Upper lobe of left lung (tissue), 6 donors: ENCODE results near the gene RIMKLA. TPM values are rescaled to one million over a fixed set of nuclear protein-coding genes. Genes with fewer than 3 reads are reported as not detected.

Source experiments
- ATAC-seq, 2 donors: fragments of 200-7000 bp; cut with Tn5 transposase; one replicate each; pipeline ENCODE4 v1.9.1; 2022; ENCODE audit warnings: mild to moderate bottlenecking in 2 of 2, moderate library complexity in 2 of 2; ENCODE audit not compliant: low FRiP score in 2 of 2
- DNase-seq, 2 donors: peaks; one replicate each; pipeline ENCODE4 v3.0.0-alpha.2; 2019 to 2020
- H3K27ac ChIP-seq, 4 donors: fragments of 200-600 bp; sonication (generic); one replicate each; pipeline ENCODE4 v1.5.1; 2016 to 2019
- H3K27me3 ChIP-seq, 4 donors: fragments of 200-600 bp; sonication (generic); one replicate each; pipeline ENCODE4 v1.5.1; 2017 to 2019
- H3K36me3 ChIP-seq, 4 donors: fragments of 200-600 bp; sonication (generic); one replicate each; pipeline ENCODE4 v1.5.1; 2016 to 2019
- H3K4me1 ChIP-seq, 4 donors: fragments of 200-600 bp; sonication (generic); one replicate each; pipeline ENCODE4 v1.5.1; 2018 to 2019
- H3K4me3 ChIP-seq, 4 donors: fragments of 200-600 bp; sonication (generic); one replicate each; pipeline ENCODE4 v1.5.1; 2017 to 2019; ENCODE audit warnings: mild to moderate bottlenecking in 2 of 4, moderate library complexity in 1 of 4
- H3K9me3 ChIP-seq, 4 donors: fragments of 200-600 bp; sonication (generic); one replicate each; pipeline ENCODE4 v1.5.1; 2018 to 2019
- CTCF ChIP-seq, 6 experiments: fragments of 450-650 bp in 4 of 6; fragments of 200-600 bp in 2 of 6; sonication (generic) in 2 of 6; IDR thresholded peaks; one replicate each; pipeline ENCODE4 v1.5.1; 2016 to 2019; ENCODE audit warnings: antibody characterized with exemption in 6 of 6
- EP300 ChIP-seq, 4 donors: sonication (generic); formaldehyde crosslinking; IDR thresholded peaks; one replicate each; pipeline ENCODE4 v1.5.1; 2017; ENCODE audit warnings: antibody characterized with exemption in 4 of 4, control low read depth in 2 of 4
- POLR2A ChIP-seq, 4 donors: fragments of 450-650 bp; IDR thresholded peaks; one replicate each; pipeline ENCODE4 v1.5.1; 2016 to 2017; ENCODE audit warnings: antibody characterized with exemption in 4 of 4, mild to moderate bottlenecking in 2 of 4
- POLR2AphosphoS5 ChIP-seq, 2 donors: sonication (generic); formaldehyde crosslinking; IDR thresholded peaks; one replicate each; pipeline ENCODE4 v1.5.1; 2017; ENCODE audit warnings: antibody characterized with exemption in 2 of 2
- WGBS, 2 donors: methylation state at CpG; one replicate each; pipeline ENCODE4 v1.1.5; 2017 to 2018; 5-methylcytosine and 5-hydroxymethylcytosine counted together
- total RNA-seq, 6 donors: library from RNA; depleted of rRNA in 4 of 6; stranded (reverse); fragments of >200 nt in 4 of 6; gene quantifications; one replicate each; pipeline versions ENCODE4 v1.1.0 to v1.2.1, GENCODE V29; 2016 to 2021
- donor health status: DM: no; HTN: no; CAD: no; lungs with moderate emphysema.
- donor health status: DM: no; HTN: yes; CAD: no; lungs with severe emphysema.

The RIMKLA gene
- total RNA-seq, 6 donors from 2014 or later = 5.2 to 16.6 (median 9.3) TPM

- ATAC-seq (no peak), DNase-seq (no peak)
- H3K36me3 ChIP-seq = no peaks in the 10 kb centered on the region
- no peak overlapping the region for H3K27ac ChIP-seq
- no peaks in the 10 kb centered on the region for H3K9me3 ChIP-seq
- TF ChIP-seq POLR2AphosphoS5 (IDR thresholded peaks at IDR 0.05) (no peak), POLR2A (IDR thresholded peaks at IDR 0.05) (no peak), CTCF (IDR thresholded peaks at IDR 0.05) (no peak), EP300 (IDR thresholded peaks at IDR 0.05) (no peak)
- no peak overlapping the region for H3K4me3 ChIP-seq
- H3K4me1 ChIP-seq = peaks cover 6 to 13% (median 8%) of the 10 kb centered on the region in 4 donors
- WGBS, 2 donors = 12 to 14% methylated on average over 1 of the region's 1 CpG
- H3K27me3 ChIP-seq = peaks cover 0 to 1% (median 0%) of the 10 kb centered on the region in 4 donors
Measured at GRCh38 chr1:42385283-42385682, 4.7 kb downstream of the RIMKLA start.

- TF ChIP-seq EP300 (IDR thresholded peaks at IDR 0.05) (no peak), POLR2A (IDR thresholded peaks at IDR 0.05) (no peak), POLR2AphosphoS5 (IDR thresholded peaks at IDR 0.05) (no peak), CTCF (IDR thresholded peaks at IDR 0.05) (no peak)
- ATAC-seq = no peak
- H3K27ac ChIP-seq = no peak overlapping the region
- H3K4me1 ChIP-seq = peaks cover 2 to 5% (median 4%) of the 10 kb centered on the region in 4 donors
- no peak for DNase-seq
- H3K9me3 ChIP-seq = no peaks in the 10 kb centered on the region
- H3K36me3 ChIP-seq = no peaks in the 10 kb centered on the region
- H3K4me3 ChIP-seq = no peak overlapping the region
- H3K27me3 ChIP-seq = no peaks in the 10 kb centered on the region
- 80 to 95% methylated on average over 4 to 6 of the region's 6 CpGs for WGBS, 2 donors
Measured at GRCh38 chr1:42386051-42386450, 5.5 kb downstream of the RIMKLA start.

GRCh38 chr1:42392255-42392654 lies 11.7 kb downstream of the RIMKLA start:
- TF ChIP-seq POLR2A (IDR thresholded peaks at IDR 0.05) (no peak), POLR2AphosphoS5 (IDR thresholded peaks at IDR 0.05) (no peak), EP300 (IDR thresholded peaks at IDR 0.05) (no peak), CTCF (IDR thresholded peaks at IDR 0.05) (no peak)
- ATAC-seq (no peak), DNase-seq (no peak)
- Histone ChIP-seq H3K27me3 (no peaks in the 10 kb centered on the region), H3K36me3 (no peaks in the 10 kb centered on the region), H3K4me1 (no peaks in the 10 kb centered on the region), H3K4me3 (no peak overlapping the region), H3K9me3 (no peaks in the 10 kb centered on the region), H3K27ac (no peak overlapping the region)
- 68 to 90% methylated on average over 2 of the region's 2 CpGs for WGBS, 2 donors

- H3K36me3 ChIP-seq = no peaks in the 10 kb centered on the region
- no peaks in the 10 kb centered on the region for H3K9me3 ChIP-seq
- H3K4me3 ChIP-seq = no peak overlapping the region
- no peaks in the 10 kb centered on the region for H3K4me1 ChIP-seq
- H3K27ac ChIP-seq = no peak overlapping the region
- TF ChIP-seq POLR2A (IDR thresholded peaks at IDR 0.05) = no peak
- no peak for TF ChIP-seq EP300 (IDR thresholded peaks at IDR 0.05)
- TF ChIP-seq POLR2AphosphoS5 (IDR thresholded peaks at IDR 0.05) = no peak
- TF ChIP-seq CTCF (IDR thresholded peaks at IDR 0.05) = no peak
- ATAC-seq (no peak), DNase-seq (no peak)
- no peaks in the 10 kb centered on the region for H3K27me3 ChIP-seq
- WGBS, 2 donors = 58 to 79% methylated on average over 2 of the region's 2 CpGs
Measured at GRCh38 chr1:42392967-42393848, 12.6 kb downstream of the RIMKLA start.
